ENCODE measurements around the gene UTF1. TPM values are rescaled to one million over a fixed set of nuclear protein-coding genes. Genes with fewer than 3 reads are reported as not detected.

Gene UTF1, protein sequence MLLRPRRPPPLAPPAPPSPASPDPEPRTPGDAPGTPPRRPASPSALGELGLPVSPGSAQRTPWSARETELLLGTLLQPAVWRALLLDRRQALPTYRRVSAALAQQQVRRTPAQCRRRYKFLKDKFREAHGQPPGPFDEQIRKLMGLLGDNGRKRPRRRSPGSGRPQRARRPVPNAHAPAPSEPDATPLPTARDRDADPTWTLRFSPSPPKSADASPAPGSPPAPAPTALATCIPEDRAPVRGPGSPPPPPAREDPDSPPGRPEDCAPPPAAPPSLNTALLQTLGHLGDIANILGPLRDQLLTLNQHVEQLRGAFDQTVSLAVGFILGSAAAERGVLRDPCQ
- polyA plus RNA-seq (2011; rRNA removed) (not detected in 2 replicates), polyA minus RNA-seq (2011; rRNA and poly(A)+ RNA removed) (not detected in 2 replicates)

DNA sequence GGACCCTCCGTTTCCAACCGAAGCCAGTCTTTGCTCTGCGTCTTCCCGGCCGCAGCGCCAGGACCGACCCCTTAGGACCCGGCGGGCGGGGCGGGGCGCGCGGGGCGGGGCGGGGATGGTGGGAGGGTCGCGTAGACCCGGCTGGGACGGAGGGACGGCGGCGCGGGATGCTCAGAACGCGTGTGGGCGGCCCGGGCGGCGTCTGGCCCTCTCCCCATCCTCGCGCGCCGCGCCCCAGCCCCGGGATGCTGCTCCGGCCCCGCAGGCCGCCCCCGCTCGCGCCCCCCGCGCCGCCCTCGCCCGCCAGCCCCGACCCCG is at the start of gene UTF1:
TSS of gene UTF1 (plus strand) at position 174 of the 318 bp plus-strand sequence. CDS start at position 246, 72 bp downstream.
- TF ChIP-seq, protein P1, sequence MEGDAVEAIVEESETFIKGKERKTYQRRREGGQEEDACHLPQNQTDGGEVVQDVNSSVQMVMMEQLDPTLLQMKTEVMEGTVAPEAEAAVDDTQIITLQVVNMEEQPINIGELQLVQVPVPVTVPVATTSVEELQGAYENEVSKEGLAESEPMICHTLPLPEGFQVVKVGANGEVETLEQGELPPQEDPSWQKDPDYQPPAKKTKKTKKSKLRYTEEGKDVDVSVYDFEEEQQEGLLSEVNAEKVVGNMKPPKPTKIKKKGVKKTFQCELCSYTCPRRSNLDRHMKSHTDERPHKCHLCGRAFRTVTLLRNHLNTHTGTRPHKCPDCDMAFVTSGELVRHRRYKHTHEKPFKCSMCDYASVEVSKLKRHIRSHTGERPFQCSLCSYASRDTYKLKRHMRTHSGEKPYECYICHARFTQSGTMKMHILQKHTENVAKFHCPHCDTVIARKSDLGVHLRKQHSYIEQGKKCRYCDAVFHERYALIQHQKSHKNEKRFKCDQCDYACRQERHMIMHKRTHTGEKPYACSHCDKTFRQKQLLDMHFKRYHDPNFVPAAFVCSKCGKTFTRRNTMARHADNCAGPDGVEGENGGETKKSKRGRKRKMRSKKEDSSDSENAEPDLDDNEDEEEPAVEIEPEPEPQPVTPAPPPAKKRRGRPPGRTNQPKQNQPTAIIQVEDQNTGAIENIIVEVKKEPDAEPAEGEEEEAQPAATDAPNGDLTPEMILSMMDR (IDR thresholded peaks at IDR 0.05; ENCODE audit: insufficient read depth, low read depth, low read length), result no peak
- Histone ChIP-seq H3K36me3 (ENCODE audit: control insufficient read depth, insufficient read depth, low read length) (no peaks in the 10 kb centered on the region), H3K27me3 (ENCODE audit: control insufficient read depth, insufficient read depth, low read length) (peaks cover 24% of the 10 kb centered on the region), H3K4me3 (ENCODE audit: low read depth, low read length) (no peak within 1 kb of the TSS)
- ChIA-PET POLR2A (no interaction called here), CTCF (no interaction called here)
- DNase-seq (ENCODE audit: low read depth), result no peak

DNA sequence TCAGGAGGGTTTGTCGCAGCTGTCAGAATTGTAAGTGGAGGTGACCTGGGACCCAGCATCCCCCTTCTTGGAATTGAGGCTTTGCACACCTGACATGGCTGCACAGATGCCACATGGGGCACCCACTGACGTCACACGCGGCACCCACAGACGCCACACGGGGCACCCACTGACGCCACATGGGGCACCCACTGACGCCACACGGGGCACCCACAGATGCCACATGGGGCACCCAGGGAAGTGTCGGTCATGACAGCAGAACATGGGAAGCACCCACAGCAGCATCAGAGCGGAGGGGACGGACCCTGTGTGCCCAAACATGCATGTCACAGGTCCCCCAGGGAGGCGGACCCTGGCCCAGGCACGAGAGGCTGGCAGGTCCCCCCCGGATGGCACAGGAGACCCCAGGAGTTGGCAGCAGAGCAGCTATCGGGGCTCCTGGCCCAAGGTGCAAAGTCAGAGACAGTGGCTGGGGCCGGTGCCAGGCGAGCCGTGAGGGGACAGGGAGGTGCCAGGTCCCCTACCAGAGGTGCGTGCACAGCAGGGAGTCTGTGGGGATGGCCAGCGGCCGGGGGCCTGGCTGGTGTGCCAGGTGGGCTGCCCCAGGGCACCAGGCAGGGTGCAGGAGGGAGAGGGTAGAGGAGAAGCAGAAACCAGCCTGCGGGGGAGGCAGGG is 48.9 kb upstream of the UTF1 start:
- CTCF ChIA-PET, result no interaction called here
- POLR2A ChIA-PET, result no interaction called here
- TF ChIP-seq, protein P1 (IDR thresholded peaks at IDR 0.05; ENCODE audit: insufficient read depth, low read depth, low read length), result no peak

DNA sequence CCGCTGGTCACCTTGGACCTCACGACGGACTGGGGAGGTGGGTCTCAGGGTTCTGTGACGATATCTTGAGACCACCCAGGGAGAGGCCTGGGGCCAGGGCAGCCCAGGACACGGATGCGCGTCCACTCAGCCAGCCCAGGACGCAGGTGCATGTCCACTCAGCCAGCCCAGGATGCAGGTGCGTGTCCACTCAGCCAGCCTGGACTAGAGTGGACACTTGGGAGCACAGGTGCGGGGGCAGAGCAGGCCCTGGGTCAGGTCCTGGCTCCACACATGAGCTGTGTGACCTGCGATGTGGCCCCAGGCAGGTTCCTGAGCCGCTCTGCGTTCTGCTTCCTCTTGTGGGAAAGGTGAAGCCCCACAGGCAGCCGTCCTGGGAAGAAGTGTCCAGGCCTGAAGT is 47.8 kb upstream of the UTF1 start:
- Histone ChIP-seq H3K4me3 (ENCODE audit: low read depth, low read length) (no peak overlapping the region), H3K36me3 (ENCODE audit: control insufficient read depth, insufficient read depth, low read length) (no peaks in the 10 kb centered on the region; the same call in 1 of the 2 replicates), H3K27me3 (ENCODE audit: control insufficient read depth, insufficient read depth, low read length) (no peaks in the 10 kb centered on the region)
- POLR2A ChIA-PET, result no interaction called here
- no peak for DNase-seq (ENCODE audit: low read depth)
- TF ChIP-seq, protein P1 (IDR thresholded peaks at IDR 0.05; ENCODE audit: insufficient read depth, low read depth, low read length), result no peak
- CTCF ChIA-PET, result no interaction called here

More for the DNA sequence above, 48.9 kb upstream of the UTF1 start:
- no peak for DNase-seq (ENCODE audit: low read depth)
- Histone ChIP-seq H3K4me3 (ENCODE audit: low read depth, low read length) (no peak overlapping the region), H3K36me3 (ENCODE audit: control insufficient read depth, insufficient read depth, low read length) (no peaks in the 10 kb centered on the region; the same call in 1 of the 2 replicates), H3K27me3 (ENCODE audit: control insufficient read depth, insufficient read depth, low read length) (no peaks in the 10 kb centered on the region)

DNA sequence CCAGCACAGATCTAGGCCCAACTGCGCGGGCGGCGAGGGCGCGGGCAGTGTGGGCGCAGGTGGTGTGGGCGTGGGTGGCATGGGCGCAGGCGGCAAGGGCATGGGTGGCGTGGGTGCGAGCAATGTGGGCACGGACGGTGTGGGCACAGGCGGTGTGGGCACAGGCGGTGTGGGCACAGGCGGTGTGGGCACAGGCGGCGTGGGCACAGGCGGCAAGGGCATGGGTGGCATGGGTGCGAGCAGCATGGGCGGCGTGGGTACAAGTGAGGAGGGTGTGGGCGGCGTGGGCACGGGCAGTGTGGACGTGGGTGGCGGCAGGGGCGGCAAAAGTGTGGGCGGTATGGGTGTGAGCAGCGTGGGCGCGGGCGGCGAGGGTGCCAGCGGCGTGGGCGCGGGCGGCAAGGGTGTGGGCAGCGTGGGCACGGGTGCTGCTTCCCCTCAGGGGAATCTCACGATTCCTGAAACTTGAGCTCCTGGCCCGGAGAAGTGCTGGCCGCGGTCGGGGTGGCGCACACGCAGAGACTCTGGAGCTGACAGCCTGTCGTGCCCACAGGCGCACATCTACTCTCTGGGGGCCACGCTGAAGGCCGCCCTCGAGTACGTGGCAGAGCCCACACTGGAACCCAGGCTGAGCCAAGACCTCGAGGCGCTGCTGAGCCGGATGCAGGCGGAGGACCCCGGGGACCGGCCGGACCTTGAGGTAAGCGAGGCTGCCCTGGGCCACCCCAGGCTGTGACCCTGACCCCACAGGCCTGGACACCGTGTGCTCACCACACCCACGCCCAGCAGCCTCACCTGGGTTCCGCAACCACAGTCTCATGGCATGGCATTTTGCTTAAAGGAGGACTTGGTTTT is 47.0 kb upstream of the UTF1 start:
- POLR2A ChIA-PET, result no interaction called here
- no peak overlapping the region for H3K4me3 ChIP-seq (ENCODE audit: low read depth, low read length)
- DNase-seq (ENCODE audit: low read depth), result no peak
- CTCF ChIA-PET, result no interaction called here
- no peaks in the 10 kb centered on the region; the same call in 1 of the 2 replicates for H3K36me3 ChIP-seq (ENCODE audit: control insufficient read depth, insufficient read depth, low read length)
- no peaks in the 10 kb centered on the region for H3K27me3 ChIP-seq (ENCODE audit: control insufficient read depth, insufficient read depth, low read length)
- TF ChIP-seq, protein P1 (IDR thresholded peaks at IDR 0.05; ENCODE audit: insufficient read depth, low read depth, low read length), result no peak
